ENCODE measurements around the gene PROM1. TPM values are rescaled to one million over a fixed set of nuclear protein-coding genes. Genes with fewer than 3 reads are reported as not detected.

PROM1 gene
- total and polyA plus RNA-seq, 7 donors: 0.16 to 1.5 (median 0.84) TPM

DNA sequence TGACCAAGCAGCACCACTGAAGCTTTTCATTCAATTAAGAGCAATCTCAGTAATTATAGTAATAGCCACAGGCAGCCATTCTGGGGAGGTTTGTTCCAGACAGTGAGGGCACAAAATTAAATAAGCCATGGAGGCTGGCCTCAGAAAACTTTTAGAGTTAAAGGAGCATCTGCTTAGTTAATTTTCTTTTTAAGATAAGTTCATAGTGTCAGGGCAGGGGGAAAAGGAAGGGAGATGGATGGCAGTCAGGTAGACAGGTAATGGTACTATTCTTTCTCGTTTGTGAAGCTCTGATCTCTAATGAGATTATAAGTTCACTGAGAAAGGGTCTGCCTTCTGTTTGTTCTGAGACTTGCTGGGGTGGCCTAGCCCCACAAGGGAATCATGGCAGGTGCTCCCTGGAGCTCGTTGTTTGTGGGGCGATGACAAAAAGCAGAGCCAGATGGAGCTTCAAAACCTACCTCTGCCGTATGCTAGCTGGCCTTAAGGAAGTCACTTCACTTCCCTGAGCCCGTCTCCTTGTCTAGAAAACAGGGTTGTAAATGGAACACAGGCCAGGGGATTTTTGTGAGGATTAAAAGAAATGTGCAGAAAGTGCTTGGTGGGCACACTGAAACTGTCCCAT is 76.2 kb downstream of the PROM1 start:
- DNase-seq (no peak), ATAC-seq (no peak)
- Histone ChIP-seq H3K4me3 (no peak overlapping the region), H3K27me3 (ENCODE audit: insufficient read depth in 3 of 3, low read length in 2 of 3) (no peaks in the 10 kb centered on the region), H3K4me1 (no peaks in the 10 kb centered on the region), H3K9me3 (no peaks in the 10 kb centered on the region), H3K36me3 (ENCODE audit: insufficient read depth in 1 of 2, low read depth in 1 of 2) (no peaks in the 10 kb centered on the region), H3K27ac (no peak overlapping the region)
- intact Hi-C loops (cut with DNase I): no loop called here
- TF ChIP-seq, protein P1, sequence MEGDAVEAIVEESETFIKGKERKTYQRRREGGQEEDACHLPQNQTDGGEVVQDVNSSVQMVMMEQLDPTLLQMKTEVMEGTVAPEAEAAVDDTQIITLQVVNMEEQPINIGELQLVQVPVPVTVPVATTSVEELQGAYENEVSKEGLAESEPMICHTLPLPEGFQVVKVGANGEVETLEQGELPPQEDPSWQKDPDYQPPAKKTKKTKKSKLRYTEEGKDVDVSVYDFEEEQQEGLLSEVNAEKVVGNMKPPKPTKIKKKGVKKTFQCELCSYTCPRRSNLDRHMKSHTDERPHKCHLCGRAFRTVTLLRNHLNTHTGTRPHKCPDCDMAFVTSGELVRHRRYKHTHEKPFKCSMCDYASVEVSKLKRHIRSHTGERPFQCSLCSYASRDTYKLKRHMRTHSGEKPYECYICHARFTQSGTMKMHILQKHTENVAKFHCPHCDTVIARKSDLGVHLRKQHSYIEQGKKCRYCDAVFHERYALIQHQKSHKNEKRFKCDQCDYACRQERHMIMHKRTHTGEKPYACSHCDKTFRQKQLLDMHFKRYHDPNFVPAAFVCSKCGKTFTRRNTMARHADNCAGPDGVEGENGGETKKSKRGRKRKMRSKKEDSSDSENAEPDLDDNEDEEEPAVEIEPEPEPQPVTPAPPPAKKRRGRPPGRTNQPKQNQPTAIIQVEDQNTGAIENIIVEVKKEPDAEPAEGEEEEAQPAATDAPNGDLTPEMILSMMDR (IDR thresholded peaks at IDR 0.05): no peak
- 67 to 78% (median 74%) methylated on average over 5 of the region's 5 CpGs for WGBS, 3 donors

- intact Hi-C loops (cut with DNase I): no loop called here
- Histone ChIP-seq H3K4me1 (no peaks in the 10 kb centered on the region), H3K36me3 (ENCODE audit: insufficient read depth in 1 of 2, low read depth in 1 of 2) (no peaks in the 10 kb centered on the region), H3K9me3 (no peaks in the 10 kb centered on the region), H3K27ac (no peak overlapping the region), H3K27me3 (ENCODE audit: insufficient read depth in 3 of 3, low read length in 2 of 3) (no peaks in the 10 kb centered on the region), H3K4me3 (no peak overlapping the region)
- ATAC-seq (no peak), DNase-seq (no peak)
- WGBS, 3 donors: 74 to 83% (median 82%) methylated on average over 6 of the region's 6 CpGs
- TF ChIP-seq, protein P1 (IDR thresholded peaks at IDR 0.05): no peak
Measured at GRCh38 chr4:16006771-16007446, 76.9 kb downstream of the PROM1 start.

GRCh38 chr4:16005676-16006075 is 78.1 kb downstream of the PROM1 start:
- ATAC-seq (no peak), DNase-seq (no peak)
- intact Hi-C loops (cut with DNase I): no loop called here
- no peaks in the 10 kb centered on the region for H3K9me3 ChIP-seq
- H3K36me3 ChIP-seq (ENCODE audit: insufficient read depth in 1 of 2, low read depth in 1 of 2): no peaks in the 10 kb centered on the region
- peaks cover 3% of the 10 kb centered on the region for H3K4me1 ChIP-seq
- H3K27ac ChIP-seq: no peak overlapping the region
- no peaks in the 10 kb centered on the region for H3K27me3 ChIP-seq (ENCODE audit: insufficient read depth in 3 of 3, low read length in 2 of 3)
- TF ChIP-seq, protein P1 (IDR thresholded peaks at IDR 0.05): no peak
- 75 to 86% (median 86%) methylated on average over 5 of the region's 5 CpGs for WGBS, 3 donors
- H3K4me3 ChIP-seq: no peak overlapping the region

DNA sequence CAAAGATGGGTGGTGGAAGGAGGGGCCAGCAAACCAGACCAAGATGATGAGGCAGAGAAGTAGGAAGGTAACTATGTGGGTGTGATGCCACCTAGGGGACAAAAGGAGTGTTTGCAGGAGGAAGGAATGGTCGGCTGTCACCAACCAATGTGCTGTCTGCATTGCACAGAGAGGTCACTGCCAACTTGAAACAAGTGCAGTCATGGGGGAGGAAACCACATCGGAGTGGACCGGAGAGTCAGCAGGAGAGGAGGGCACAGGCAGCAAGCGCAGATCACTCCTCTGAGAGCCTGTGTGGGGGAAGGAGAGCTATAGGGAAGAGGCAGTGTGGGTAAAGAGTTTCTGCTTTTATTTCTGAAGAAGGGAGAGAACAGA is 82.4 kb downstream of the PROM1 start:
- DNase-seq (peak in 1 of 2 donors; percentile 29), ATAC-seq (peak; percentile 91 to 100 (median 96))
- H3K27me3 ChIP-seq (ENCODE audit: insufficient read depth in 3 of 3, low read length in 2 of 3): no peaks in the 10 kb centered on the region
- TF ChIP-seq, protein P1 (IDR thresholded peaks at IDR 0.05): peak; percentile 85
- intact Hi-C loops (cut with DNase I): loop anchor here (1.0 to 5.0 kb wide), 7 partner anchors 119 to 524 kb away; no protein-coding TSS in a partner anchor
- 1 to 10% (median 4%) methylated on average over 4 of the region's 4 CpGs for WGBS, 3 donors
- H3K36me3 ChIP-seq (ENCODE audit: insufficient read depth in 1 of 2, low read depth in 1 of 2): no peaks in the 10 kb centered on the region
- no peak overlapping the region for H3K27ac ChIP-seq
- no peaks in the 10 kb centered on the region for H3K9me3 ChIP-seq
- H3K4me1 ChIP-seq: peaks cover 3% of the 10 kb centered on the region
- no peak overlapping the region for H3K4me3 ChIP-seq
